IMR-90 (cell line): ENCODE measurements around the gene PDZD7. TPM values are rescaled to one million over a fixed set of nuclear protein-coding genes. Genes with fewer than 3 reads are reported as not detected.

ENCODE experiments used
- ATAC-seq: fragments of 200-7000 bp; cut with Tn5 transposase; 2 replicates; pipeline ENCODE4 v1.9.1; 2020; ENCODE audit warnings: low read depth, mild to moderate bottlenecking, moderate library complexity
- BruUV-seq: library from RNA; stranded (reverse); fragments of 400-500 nt; replicated peaks from 2 replicates; lab custom pipeline; 2021; lab: Mats Ljungman, UMichigan
- CTCF ChIA-PET: fragments of 300-600 bp; formaldehyde crosslinking; extraction: SDS; loops from one replicate; lab custom pipeline; 2021; ENCODE audit warnings: antibody characterized with exemption; lab: Yijun Ruan, JAX
- POLR2A ChIA-PET: fragments of 300-600 bp; sonication (Branson Sonifier 250); formaldehyde crosslinking; loops from one replicate; lab custom pipeline; 2022; ENCODE audit warnings: antibody characterized with exemption; ENCODE audit not compliant: unreplicated experiment; lab: Charles Lee
- DNase-seq: peaks from one replicate; pipeline ENCODE4 v3.0.0; 2013
- H2AFZ ChIP-seq: replicated peaks from 2 replicates; pipeline ENCODE3; 2013; ENCODE audit warnings: low read length, mild to moderate bottlenecking; ENCODE audit not compliant: poor library complexity
- H2AK5ac ChIP-seq: 2 replicates; pipeline ENCODE4 v1.6.1; 2013; ENCODE audit warnings: low read depth, low read length, inconsistent platforms
- H2AK9ac ChIP-seq: replicated peaks from 2 replicates; pipeline ENCODE3; 2013; ENCODE audit warnings: mild to moderate bottlenecking, low read depth, low read length, moderate library complexity; ENCODE audit not compliant: poor library complexity
- H2BK120ac ChIP-seq: 2 replicates; pipeline ENCODE4 v1.6.1; 2013; ENCODE audit warnings: low read depth, low read length, inconsistent platforms
- H2BK15ac ChIP-seq: 3 replicates; pipeline ENCODE4 v1.6.1; 2013; ENCODE audit warnings: low read depth, low read length, inconsistent platforms
- H2BK20ac ChIP-seq: 2 replicates; pipeline ENCODE4 v1.6.1; 2013; ENCODE audit warnings: low read depth, mild to moderate bottlenecking, inconsistent platforms, low read length, moderate library complexity
- H2BK5ac ChIP-seq: 2 replicates; pipeline ENCODE4 v1.6.1; 2013; ENCODE audit warnings: mild to moderate bottlenecking, low read depth, low read length, inconsistent platforms; ENCODE audit not compliant: poor library complexity, severe bottlenecking
- H3K14ac ChIP-seq: replicated peaks from 2 replicates; pipeline ENCODE4 v1.6.1; 2013; ENCODE audit warnings: low read depth, low read length, inconsistent platforms
- H3K18ac ChIP-seq: 2 replicates; pipeline ENCODE4 v1.6.1; 2013; ENCODE audit warnings: low read depth, low read length, control low read depth
- H3K23ac ChIP-seq: 2 replicates; pipeline ENCODE4 v1.6.1; 2013; ENCODE audit warnings: low read depth, low read length, inconsistent platforms
- H3K27ac ChIP-seq: 2 replicates; pipeline ENCODE4 v1.5.1; 2013; ENCODE audit warnings: mild to moderate bottlenecking, control low read depth, low read length; ENCODE audit not compliant: insufficient read depth
- H3K27me3 ChIP-seq: 2 replicates; pipeline ENCODE4 v1.6.1; 2013; ENCODE audit warnings: low read length; ENCODE audit not compliant: control insufficient read depth, insufficient read depth
- H3K36me3 ChIP-seq: 2 replicates; pipeline ENCODE4 v1.6.1; 2013; ENCODE audit warnings: low read length, mixed read lengths; ENCODE audit not compliant: control insufficient read depth, insufficient read depth
- H3K4ac ChIP-seq: 2 replicates; pipeline ENCODE4 v1.6.1; 2013; ENCODE audit warnings: low read depth, low read length, inconsistent platforms
- H3K4me1 ChIP-seq: 2 replicates; pipeline ENCODE4 v1.6.1; 2013; ENCODE audit warnings: low read length, mixed read lengths; ENCODE audit not compliant: control insufficient read depth, insufficient read depth
- H3K4me2 ChIP-seq: 2 replicates; pipeline ENCODE4 v1.6.1; 2013; ENCODE audit warnings: low read depth, mild to moderate bottlenecking, control low read depth, low read length, moderate library complexity
- H3K4me3 ChIP-seq: 2 replicates; pipeline ENCODE4 v1.5.1; 2013; ENCODE audit warnings: low read depth, mild to moderate bottlenecking, control low read depth, low read length, moderate library complexity; ENCODE audit not compliant: insufficient read depth
- H3K56ac ChIP-seq: 2 replicates; pipeline ENCODE4 v1.6.1; 2013; ENCODE audit warnings: low read length, inconsistent platforms; ENCODE audit not compliant: insufficient read depth; ENCODE audit errors: extremely low read depth
- H3K79me1 ChIP-seq, 2 experiments: 2 replicates each; pipeline ENCODE4 v1.6.1; 2013; ENCODE audit warnings: low read length in 2 of 2, inconsistent platforms in 1 of 2, low read depth in 1 of 2
- H3K9ac ChIP-seq: 2 replicates; pipeline ENCODE4 v1.6.1; 2013; ENCODE audit warnings: low read depth, low read length, control low read depth
- H3K9me1 ChIP-seq: 2 replicates; pipeline ENCODE4 v1.6.1; 2013; ENCODE audit warnings: low read length, inconsistent platforms; ENCODE audit not compliant: insufficient read depth
- H3K9me3 ChIP-seq: 2 replicates; pipeline ENCODE4 v1.6.1; 2013; ENCODE audit warnings: low read length; ENCODE audit not compliant: control insufficient read depth, insufficient read depth
- H4K20me1 ChIP-seq: 2 replicates; pipeline ENCODE4 v1.6.1; 2013; ENCODE audit warnings: low read length, inconsistent platforms; ENCODE audit not compliant: insufficient read depth
- H4K5ac ChIP-seq: 2 replicates; pipeline ENCODE4 v1.6.1; 2013; ENCODE audit warnings: mild to moderate bottlenecking, low read depth, low read length, control low read depth
- H4K8ac ChIP-seq, 2 experiments: 2 replicates each; pipeline ENCODE4 v1.6.1; 2013; ENCODE audit warnings: low read depth in 2 of 2, low read length in 2 of 2, control low read depth in 1 of 2, inconsistent platforms in 1 of 2
- H4K91ac ChIP-seq: 2 replicates; pipeline ENCODE4 v1.6.1; 2013; ENCODE audit warnings: low read depth, low read length, inconsistent platforms; ENCODE audit not compliant: insufficient read depth
- BHLHE40 ChIP-seq: fragments of 150-350 bp; IDR thresholded peaks from 2 replicates; pipeline ENCODE4 v1.6.1; 2016; ENCODE audit warnings: mild to moderate bottlenecking, low read depth, low read length
- CEBPB ChIP-seq: IDR thresholded peaks from 2 replicates; pipeline ENCODE4 v1.6.1; 2012; ENCODE audit warnings: low read depth, low read length, improper control_type of control experiment
- CHD1 ChIP-seq: IDR thresholded peaks from 2 replicates; pipeline ENCODE4 v1.6.1; 2012; ENCODE audit warnings: low read depth, low read length, improper control_type of control experiment
- FOS ChIP-seq: fragments of 150-350 bp; IDR thresholded peaks from 2 replicates; pipeline ENCODE4 v1.6.1; 2016; ENCODE audit warnings: low read depth, low read length
- MAFK ChIP-seq: IDR thresholded peaks from 2 replicates; pipeline ENCODE4 v1.6.1; 2012; ENCODE audit warnings: low read depth, low read length, improper control_type of control experiment
- MXI1 ChIP-seq: IDR thresholded peaks from 2 replicates; pipeline ENCODE4 v1.6.1; 2012; ENCODE audit warnings: low read depth, mild to moderate bottlenecking, low read length, moderate library complexity, borderline replicate concordance
- NFE2L2 ChIP-seq: fragments of 150-350 bp; IDR thresholded peaks from 2 replicates; pipeline ENCODE4 v1.6.1; 2016; ENCODE audit warnings: low read depth, mild to moderate bottlenecking, low read length
- POLR2A ChIP-seq: IDR thresholded peaks from 2 replicates; pipeline ENCODE4 v1.6.1; 2012; ENCODE audit warnings: mild to moderate bottlenecking, low read depth, low read length
- RAD21 ChIP-seq: IDR thresholded peaks from 2 replicates; pipeline ENCODE4 v1.6.1; 2012; ENCODE audit warnings: low read length, improper control_type of control experiment
- RFX5 ChIP-seq: IDR thresholded peaks from 2 replicates; pipeline ENCODE4 v1.8.0; 2012; ENCODE audit warnings: low read depth, mild to moderate bottlenecking, low read length, moderate library complexity
- WGBS, 2 experiments: methylation state at CpG; one replicate each; pipeline versions ENCODE4 v1.1.5 to v1.1.7; 2013; ENCODE audit warnings: missing lambda C conversion rate in 2 of 2; ENCODE audit not compliant: insufficient read length in 1 of 2; ENCODE audit errors: extremely low coverage in 2 of 2; 5-methylcytosine and 5-hydroxymethylcytosine counted together
- dilution Hi-C: fragments of 300-500 bp; cut with HindIII; formaldehyde crosslinking; loops from one replicate; pipeline ENCODE4 v1.14.3; 2018; ENCODE audit warnings: low sequenced_read_pairs; ENCODE audit not compliant: unreplicated experiment
- in situ Hi-C: fragments of 300-500 bp; cut with MboI; formaldehyde crosslinking; loops from 3 replicates; pipeline ENCODE4 v1.14.3; 2019; ENCODE audit warnings: low sequenced_read_pairs, inconsistent platforms, mixed read lengths
- intact Hi-C: fragments of 100-400 bp; cut with micrococcal nuclease; formaldehyde crosslinking; loops from 2 replicates; pipeline ENCODE4 v1.10.0; 2022
- polyA plus RNA-seq, 3 experiments: library from polyadenylated mRNA; depleted of rRNA; stranded (reverse); fragments of >200 nt; gene quantifications; 2 replicates each; pipeline ENCODE4 v1.2.3, GENCODE V29; 2012; ENCODE audit warnings: low replicate concordance in 1 of 3
- total RNA-seq: library from RNA; depleted of rRNA; stranded (reverse); fragments of >200 nt; gene quantifications from 2 replicates; pipeline ENCODE4 v1.2.3, GENCODE V29; 2012
- TF ChIP-seq, protein P1 (sequence below): fragments of 150-350 bp; IDR thresholded peaks from 2 replicates; pipeline ENCODE4 v1.6.1; 2016; ENCODE audit warnings: low read depth, mild to moderate bottlenecking, low read length, moderate library complexity, borderline replicate concordance
- TF ChIP-seq, protein P2 (sequence below): conservative IDR thresholded peaks from 2 replicates; pipeline ENCODE4 v1.5.1; 2012; ENCODE audit warnings: mild to moderate bottlenecking, low read depth, low read length, improper control_type of control experiment

PDZD7 gene
- total and polyA plus RNA-seq, 2 of the 4 experiments (the other 2 are of a cell fraction): 0.90 to 1.5 TPM

DNA sequence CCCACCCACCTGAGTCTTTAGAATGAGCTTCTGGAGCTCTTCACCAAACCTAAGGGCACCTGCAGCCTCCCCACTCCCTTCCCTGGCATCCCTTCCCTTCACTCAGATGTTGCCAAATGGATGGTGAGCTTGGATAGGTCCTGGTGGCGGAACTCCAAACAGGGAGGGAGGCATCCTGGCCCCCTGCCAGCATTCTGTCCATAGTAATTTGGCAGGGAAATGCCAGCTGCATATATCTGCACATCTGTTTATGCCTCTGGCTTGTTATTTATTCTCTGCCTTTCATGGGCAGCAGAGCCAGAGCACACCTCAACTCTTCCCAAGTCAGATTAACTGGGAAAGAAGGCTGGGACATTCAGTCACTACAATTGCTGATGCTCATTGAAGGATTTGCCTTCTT, 48.9 kb upstream of the PDZD7 start:
- Histone ChIP-seq H2AFZ (no peak overlapping the region), H2AK5ac (no peak overlapping the region), H3K9me3 (no peaks in the 10 kb centered on the region), H4K20me1 (no peaks in the 10 kb centered on the region; the same call in 1 of the 2 replicates), H4K91ac (no peak overlapping the region), H3K18ac (no peak overlapping the region), H3K4me1 (no peaks in the 10 kb centered on the region), H2BK5ac (no peak overlapping the region), H2BK15ac (no peak overlapping the region), H3K4ac (no peak overlapping the region), H3K4me2 (no peak overlapping the region), H3K9ac (no peak overlapping the region), H3K56ac (no peak overlapping the region), H4K5ac (no peak overlapping the region), H3K27ac (no peak overlapping the region), H3K4me3 (no peak overlapping the region), H3K23ac (no peak overlapping the region), H3K14ac (no peak overlapping the region), H4K8ac (no peak overlapping the region), H2BK20ac (no peak overlapping the region), H3K79me1 (no peaks in the 10 kb centered on the region), H3K36me3 (no peaks in the 10 kb centered on the region), H3K9me1 (no peaks in the 10 kb centered on the region; the same call in 1 of the 2 replicates), H2AK9ac (no peak overlapping the region), H2BK120ac (no peak overlapping the region), H3K27me3 (peaks cover 56% of the 10 kb centered on the region)
- ChIA-PET CTCF (interaction anchor here (1.3 kb wide), 1 partner anchor 62 kb away, joined by 3 read pairs; no protein-coding TSS in a partner anchor), POLR2A (no interaction called here)
- TF ChIP-seq FOS (no peak), POLR2A (no peak), BHLHE40 (no peak), MAFK (no peak), NFE2L2 (no peak), CEBPB (no peak), RAD21 (no peak), RFX5 (no peak), MXI1 (no peak), CHD1 (no peak)
- TF ChIP-seq, protein P1, sequence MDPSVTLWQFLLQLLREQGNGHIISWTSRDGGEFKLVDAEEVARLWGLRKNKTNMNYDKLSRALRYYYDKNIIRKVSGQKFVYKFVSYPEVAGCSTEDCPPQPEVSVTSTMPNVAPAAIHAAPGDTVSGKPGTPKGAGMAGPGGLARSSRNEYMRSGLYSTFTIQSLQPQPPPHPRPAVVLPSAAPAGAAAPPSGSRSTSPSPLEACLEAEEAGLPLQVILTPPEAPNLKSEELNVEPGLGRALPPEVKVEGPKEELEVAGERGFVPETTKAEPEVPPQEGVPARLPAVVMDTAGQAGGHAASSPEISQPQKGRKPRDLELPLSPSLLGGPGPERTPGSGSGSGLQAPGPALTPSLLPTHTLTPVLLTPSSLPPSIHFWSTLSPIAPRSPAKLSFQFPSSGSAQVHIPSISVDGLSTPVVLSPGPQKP: no peak
- TF ChIP-seq, protein P2, sequence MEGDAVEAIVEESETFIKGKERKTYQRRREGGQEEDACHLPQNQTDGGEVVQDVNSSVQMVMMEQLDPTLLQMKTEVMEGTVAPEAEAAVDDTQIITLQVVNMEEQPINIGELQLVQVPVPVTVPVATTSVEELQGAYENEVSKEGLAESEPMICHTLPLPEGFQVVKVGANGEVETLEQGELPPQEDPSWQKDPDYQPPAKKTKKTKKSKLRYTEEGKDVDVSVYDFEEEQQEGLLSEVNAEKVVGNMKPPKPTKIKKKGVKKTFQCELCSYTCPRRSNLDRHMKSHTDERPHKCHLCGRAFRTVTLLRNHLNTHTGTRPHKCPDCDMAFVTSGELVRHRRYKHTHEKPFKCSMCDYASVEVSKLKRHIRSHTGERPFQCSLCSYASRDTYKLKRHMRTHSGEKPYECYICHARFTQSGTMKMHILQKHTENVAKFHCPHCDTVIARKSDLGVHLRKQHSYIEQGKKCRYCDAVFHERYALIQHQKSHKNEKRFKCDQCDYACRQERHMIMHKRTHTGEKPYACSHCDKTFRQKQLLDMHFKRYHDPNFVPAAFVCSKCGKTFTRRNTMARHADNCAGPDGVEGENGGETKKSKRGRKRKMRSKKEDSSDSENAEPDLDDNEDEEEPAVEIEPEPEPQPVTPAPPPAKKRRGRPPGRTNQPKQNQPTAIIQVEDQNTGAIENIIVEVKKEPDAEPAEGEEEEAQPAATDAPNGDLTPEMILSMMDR: no peak
- intact Hi-C loops (no loop called here), in situ Hi-C loops (no loop called here), dilution Hi-C loops (no loop called here)
- DNase-seq (no peak), ATAC-seq (no peak)
- BruUV-seq: no TSS peak
- WGBS, 2 experiments: no CpG with 5 or more reads among the region's 1 CpG
